PC-9 (cell line): Measurements from ENCODE around the gene CDH13.

Experiments
- CTCF ChIP-seq: fragments of 200-600 bp; sonication (generic); conservative IDR thresholded peaks from 2 replicates; pipeline ENCODE4 v1.6.1; 2017; ENCODE audit warnings: mixed run types, antibody characterized with exemption, mild to moderate bottlenecking, moderate library complexity
- EZH2 ChIP-seq: fragments of 200-600 bp; sonication (generic); IDR thresholded peaks from 2 replicates; pipeline ENCODE4 v1.8.0; 2017; ENCODE audit warnings: antibody characterized with exemption, low read depth

- no peak for TF ChIP-seq CTCF
- TF ChIP-seq EZH2, result no peak
Measured at GRCh38 chr16:83742124-83742899, 1115.5 kb downstream of the CDH13 start.
